SK-N-SH (cell line): ENCODE data around the gene WDFY2. TPM values are rescaled to one million over a fixed set of nuclear protein-coding genes. Genes with fewer than 3 reads are reported as not detected.

ENCODE experiments used
- CTCF ChIA-PET: fragments of 300-600, 350-600 bp; formaldehyde crosslinking; extraction: SDS; loops from one replicate; lab custom pipeline; 2021; lab: Yijun Ruan, JAX
- POLR2A ChIA-PET: fragments of 350-600 bp; sonication (Branson Sonifier 250); formaldehyde crosslinking; extraction: SDS; loops from one replicate; lab custom pipeline; 2020; ENCODE audit warnings: antibody characterized with exemption, inconsistent platforms; lab: Yijun Ruan, JAX
- DNase-seq: peaks from one replicate; pipeline ENCODE4 v3.0.0; 2012
- H2AFZ ChIP-seq: fragments of 200-600 bp; sonication (generic); 2 replicates; pipeline ENCODE4 v1.8.1; 2016; ENCODE audit warnings: antibody characterized with exemption, mild to moderate bottlenecking, low read depth
- H3F3A ChIP-seq: fragments of 200-600 bp; sonication (generic); replicated peaks from 2 replicates; pipeline ENCODE3; 2016; ENCODE audit warnings: antibody characterized with exemption, mild to moderate bottlenecking; ENCODE audit not compliant: insufficient read depth
- H3K27ac ChIP-seq, 2 experiments: fragments of 200-500 bp in 1 of 2; fragments of 200-600 bp in 1 of 2; sonication (Bioruptor generic) in 1 of 2; sonication (generic), shearing (Covaris generic) in 1 of 2; 2 replicates each; pipeline versions ENCODE4 v1.5.1 to v1.6.1; 2014 to 2016; ENCODE audit warnings: low read depth in 2 of 2, inconsistent platforms in 1 of 2, low read length in 1 of 2, mild to moderate bottlenecking in 1 of 2, mixed read lengths in 1 of 2
- H3K27me3 ChIP-seq: fragments of 200-600 bp; sonication (generic), shearing (Covaris generic); 2 replicates; pipeline ENCODE4 v1.6.1; 2016; ENCODE audit warnings: mixed run types; ENCODE audit not compliant: insufficient read depth
- H3K36me3 ChIP-seq, 2 experiments: fragments of 200-500 bp in 1 of 2; fragments of 200-600 bp in 1 of 2; sonication (Bioruptor generic) in 1 of 2; sonication (generic) in 1 of 2; replicated peaks in 1 of 2; 2 replicates each; pipeline versions ENCODE3 to v1.5.1; 2014 to 2016; ENCODE audit warnings: low read length in 1 of 2, mild to moderate bottlenecking in 1 of 2; ENCODE audit not compliant: insufficient read depth in 2 of 2, control insufficient read depth in 1 of 2
- H3K4me1 ChIP-seq, 2 experiments: fragments of 200-500 bp in 1 of 2; fragments of 200-600 bp in 1 of 2; sonication (Bioruptor generic) in 1 of 2; sonication (generic), shearing (Covaris generic) in 1 of 2; 2 replicates each; pipeline versions ENCODE4 v1.5.1 to v1.6.1; 2014 to 2016; ENCODE audit warnings: low read depth in 1 of 2, low read length in 1 of 2, mixed run types in 1 of 2; ENCODE audit not compliant: insufficient read depth in 2 of 2, control insufficient read depth in 1 of 2
- H3K4me2 ChIP-seq: fragments of 200-600 bp; sonication (generic), shearing (Covaris generic); 2 replicates; pipeline ENCODE4 v1.6.1; 2017; ENCODE audit warnings: mixed run types
- H3K4me3 ChIP-seq, 2 experiments: fragments of 200-500 bp in 1 of 2; fragments of 200-600 bp in 1 of 2; sonication (Bioruptor generic) in 1 of 2; sonication (generic), shearing (Covaris generic) in 1 of 2; 2 replicates each; pipeline versions ENCODE4 v1.5.1 to v1.8.1; 2014 to 2016; ENCODE audit warnings: low read depth in 2 of 2, inconsistent platforms in 1 of 2, low read length in 1 of 2, mild to moderate bottlenecking in 1 of 2, mixed read lengths in 1 of 2, moderate library complexity in 1 of 2
- H3K79me2 ChIP-seq: fragments of 200-600 bp; sonication (generic); 2 replicates; pipeline ENCODE4 v1.8.1; 2017; ENCODE audit warnings: mild to moderate bottlenecking; ENCODE audit not compliant: insufficient read depth
- H3K9ac ChIP-seq: fragments of 200-600 bp; sonication (generic); 2 replicates; pipeline ENCODE4 v1.6.1; 2017; ENCODE audit warnings: mixed run types
- H3K9me2 ChIP-seq: fragments of 200-600 bp; sonication (generic); 2 replicates; pipeline ENCODE4 v1.6.1; 2017; ENCODE audit warnings: mixed run types
- H3K9me3 ChIP-seq: fragments of 200-600 bp; sonication (generic); 2 replicates; pipeline ENCODE4 v1.6.1; 2017; ENCODE audit warnings: mixed run types, mild to moderate bottlenecking, moderate library complexity
- H4K20me1 ChIP-seq: fragments of 200-600 bp; sonication (generic); 2 replicates; pipeline ENCODE4 v1.6.1; 2017; ENCODE audit warnings: mild to moderate bottlenecking, mixed run types; ENCODE audit not compliant: insufficient read depth
- CHD2 ChIP-seq: fragments of 150-350 bp; IDR thresholded peaks from 2 replicates; pipeline ENCODE4 v1.6.1; 2018; ENCODE audit warnings: low read length; ENCODE audit not compliant: partially characterized antibody
- CTCF ChIP-seq: fragments of 200-600 bp; sonication (generic); IDR thresholded peaks from 2 replicates; pipeline ENCODE4 v1.6.1; 2017; ENCODE audit warnings: antibody characterized with exemption, mild to moderate bottlenecking, moderate library complexity
- EZH2phosphoT487 ChIP-seq: fragments of 200-600 bp; sonication (generic); IDR thresholded peaks from 2 replicates; pipeline ENCODE4 v1.6.1; 2017; ENCODE audit warnings: low read depth, mixed run types, mild to moderate bottlenecking, antibody characterized with exemption, moderate library complexity, borderline replicate concordance
- FOXJ3 ChIP-seq: sonication (generic); formaldehyde crosslinking; IDR thresholded peaks from 2 replicates; pipeline ENCODE4 v1.5.1; 2020; ENCODE audit warnings: mild to moderate bottlenecking, missing genetic modification reagents
- FOXM1 ChIP-seq: IDR thresholded peaks from 2 replicates; pipeline ENCODE4 v1.4.0; 2012; ENCODE audit warnings: low read depth, mild to moderate bottlenecking
- GATA2 ChIP-seq: sonication (generic); formaldehyde crosslinking; IDR thresholded peaks from 2 replicates; pipeline ENCODE4 v1.5.0; 2020; ENCODE audit warnings: mild to moderate bottlenecking, missing genetic modification reagents
- JUND ChIP-seq: IDR thresholded peaks from 2 replicates; pipeline ENCODE4 v1.4.0; 2012
- MXI1 ChIP-seq: IDR thresholded peaks from 2 replicates; pipeline ENCODE4 v1.6.1; 2012; ENCODE audit warnings: mild to moderate bottlenecking, low read depth, low read length, improper control_type of control experiment
- NFIC ChIP-seq: IDR thresholded peaks from 2 replicates; pipeline ENCODE4 v1.4.0; 2012; ENCODE audit warnings: borderline replicate concordance
- RCOR1 ChIP-seq: fragments of 150-350 bp; IDR thresholded peaks from 2 replicates; pipeline ENCODE4 v1.6.1; 2017; ENCODE audit warnings: antibody characterized with exemption, low read length
- RFX5 ChIP-seq: IDR thresholded peaks from 2 replicates; pipeline ENCODE4 v1.6.1; 2012; ENCODE audit warnings: mild to moderate bottlenecking, improper control_type of control experiment, low read length
- RXRA ChIP-seq: IDR thresholded peaks from 2 replicates; pipeline ENCODE4 v1.4.0; 2012; ENCODE audit warnings: low read depth, mild to moderate bottlenecking, borderline replicate concordance
- SIN3A ChIP-seq: IDR thresholded peaks from 2 replicates; pipeline ENCODE4 v1.6.1; 2012; ENCODE audit warnings: low read depth, mild to moderate bottlenecking, low read length, moderate library complexity, borderline replicate concordance
- TAF1 ChIP-seq: IDR thresholded peaks from 2 replicates; pipeline ENCODE4 v1.6.1; 2012; ENCODE audit warnings: low read depth, mild to moderate bottlenecking, low read length, moderate library complexity, borderline replicate concordance
- TCF12 ChIP-seq: IDR thresholded peaks from 2 replicates; pipeline ENCODE4 v1.4.0; 2012
- YY1 ChIP-seq: IDR thresholded peaks from 2 replicates; pipeline ENCODE4 v1.4.0; 2012; ENCODE audit warnings: low read depth, mild to moderate bottlenecking
- ZBTB33 ChIP-seq: IDR thresholded peaks from 2 replicates; pipeline ENCODE4 v1.4.0; 2012; ENCODE audit warnings: low read depth, borderline replicate concordance
- WGBS: methylation state at CpG from one replicate; pipeline ENCODE4 v1.1.6; 2017; ENCODE audit warnings: low lambda C conversion rate; 5-methylcytosine and 5-hydroxymethylcytosine counted together
- polyA plus RNA-seq, 3 experiments: library from polyadenylated mRNA; depleted of rRNA; stranded (reverse); fragments of >200 nt; gene quantifications; 2 replicates each; pipeline ENCODE4 v1.2.3, GENCODE V29; 2012

WDFY2 gene
- polyA plus RNA-seq, 1 of the 3 experiments (the other 2 are of a cell fraction): 4.1 TPM

- no peak for TF ChIP-seq SIN3A
- TF ChIP-seq FOXJ3: no peak
- TF ChIP-seq JUND: no peak
- no peak for TF ChIP-seq MXI1
- TF ChIP-seq CTCF: no peak
- no peak for TF ChIP-seq GATA2
Measured at GRCh38 chr13:51682686-51683085, 98.4 kb downstream of the WDFY2 start (continued).

- no peaks in the 10 kb centered on the region for H3K9me3 ChIP-seq
- no peak overlapping the region for H3K4me2 ChIP-seq
- no peak overlapping the region for H3K9ac ChIP-seq
- H3K9me2 ChIP-seq: no peaks in the 10 kb centered on the region
- ChIA-PET POLR2A (no interaction called here), CTCF (interaction anchor here (1.1 kb wide), 1 partner anchor 15 kb away, joined by 4 read pairs; no protein-coding TSS in a partner anchor)
- DNase-seq: no peak
- H3K4me3 ChIP-seq: no peak overlapping the region
- H3K79me2 ChIP-seq: peaks cover 34% of the 10 kb centered on the region
- TF ChIP-seq CHD2 (no peak), TAF1 (no peak), EZH2phosphoT487 (no peak), RXRA (no peak), FOXJ3 (no peak), FOXM1 (no peak), ZBTB33 (no peak)
- peaks cover 5 to 8% of the 10 kb centered on the region in 2 experiments for H3K36me3 ChIP-seq
- H4K20me1 ChIP-seq: no peaks in the 10 kb centered on the region
- peaks cover 7 to 25% of the 10 kb centered on the region in 2 experiments; a peak in 3 of 4 replicates for H3K4me1 ChIP-seq
- H3F3A ChIP-seq: peaks cover 6% of the 10 kb centered on the region
- no peak overlapping the region for H3K27ac ChIP-seq
- no peaks in the 10 kb centered on the region for H3K27me3 ChIP-seq
- WGBS: 100% methylated on average over 1 of the region's 1 CpG
- H2AFZ ChIP-seq: no peak overlapping the region
Measured at GRCh38 chr13:51683597-51683996, 99.3 kb downstream of the WDFY2 start.

GRCh38 chr13:51684076-51684475, 99.8 kb downstream of the WDFY2 start:
- Histone ChIP-seq H3K9me2 (no peaks in the 10 kb centered on the region), H3K4me1 (peaks cover 9 to 30% of the 10 kb centered on the region in 2 experiments; a peak in 3 of 4 replicates), H3K27ac (no peak overlapping the region), H3K9ac (no peak overlapping the region), H2AFZ (no peak overlapping the region), H3K36me3 (peaks cover 5 to 7% of the 10 kb centered on the region in 2 experiments), H3K27me3 (no peaks in the 10 kb centered on the region), H3K79me2 (peaks cover 31% of the 10 kb centered on the region), H4K20me1 (no peaks in the 10 kb centered on the region), H3K9me3 (no peaks in the 10 kb centered on the region), H3F3A (peaks cover 6% of the 10 kb centered on the region), H3K4me3 (no peak overlapping the region), H3K4me2 (no peak overlapping the region)
- 95% methylated on average over 3 of the region's 3 CpGs for WGBS
- POLR2A ChIA-PET: no interaction called here
- CTCF ChIA-PET: interaction anchor here (1.0 to 1.1 kb wide), 2 partner anchors 9 to 15 kb away, joined by 3 to 4 read pairs; no protein-coding TSS in a partner anchor
- no peak for TF ChIP-seq RCOR1
- no peak for TF ChIP-seq RFX5
- no peak for TF ChIP-seq TCF12
- TF ChIP-seq CHD2: no peak
- no peak for TF ChIP-seq NFIC
- TF ChIP-seq YY1: no peak
- TF ChIP-seq FOXM1: no peak
- no peak for TF ChIP-seq RXRA
- DNase-seq: no peak
